ENCODE data around the gene VWA8. TPM values are rescaled to one million over a fixed set of nuclear protein-coding genes. Genes with fewer than 3 reads are reported as not detected.
"Not testable (repeated sequence)": the region's sequence is repeated elsewhere in the genome, so short reads cannot be mapped to it uniquely, and the experiment has no call there.

Gene VWA8
- total RNA-seq, 1 donor from 2014 or later: 6.8 TPM

DNA sequence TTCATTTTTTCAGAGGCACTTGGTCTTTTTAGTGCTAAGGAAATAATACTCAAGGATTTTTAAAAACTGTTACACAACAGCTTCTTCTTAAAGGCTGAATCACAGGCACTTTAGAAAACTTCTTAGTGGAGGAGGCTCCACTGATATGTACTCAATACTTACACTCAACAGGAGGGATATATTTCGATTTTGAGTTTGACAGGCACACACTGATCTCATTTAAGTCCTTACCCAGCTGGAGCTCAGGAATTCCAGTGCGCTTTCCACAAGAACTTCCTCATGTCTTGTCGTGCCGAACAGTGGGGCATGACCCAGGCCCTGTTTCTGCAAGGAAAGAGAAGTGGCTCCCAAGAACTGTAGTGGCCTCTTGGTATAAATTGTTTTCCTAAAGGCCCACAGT lies 399.7 kb downstream of the VWA8 start:
- DNase-seq (ENCODE audit: low read depth in 2 of 2): no peak

GRCh38 chr13:41558781-41559560 lies 401.9 kb downstream of the VWA8 start:
- DNase-seq (ENCODE audit: low read depth in 2 of 2): no peak

- DNase-seq (ENCODE audit: low read depth in 2 of 2): no peak
Observed at GRCh38 chr13:41557719-41558118, 403.2 kb downstream of the VWA8 start.

DNA sequence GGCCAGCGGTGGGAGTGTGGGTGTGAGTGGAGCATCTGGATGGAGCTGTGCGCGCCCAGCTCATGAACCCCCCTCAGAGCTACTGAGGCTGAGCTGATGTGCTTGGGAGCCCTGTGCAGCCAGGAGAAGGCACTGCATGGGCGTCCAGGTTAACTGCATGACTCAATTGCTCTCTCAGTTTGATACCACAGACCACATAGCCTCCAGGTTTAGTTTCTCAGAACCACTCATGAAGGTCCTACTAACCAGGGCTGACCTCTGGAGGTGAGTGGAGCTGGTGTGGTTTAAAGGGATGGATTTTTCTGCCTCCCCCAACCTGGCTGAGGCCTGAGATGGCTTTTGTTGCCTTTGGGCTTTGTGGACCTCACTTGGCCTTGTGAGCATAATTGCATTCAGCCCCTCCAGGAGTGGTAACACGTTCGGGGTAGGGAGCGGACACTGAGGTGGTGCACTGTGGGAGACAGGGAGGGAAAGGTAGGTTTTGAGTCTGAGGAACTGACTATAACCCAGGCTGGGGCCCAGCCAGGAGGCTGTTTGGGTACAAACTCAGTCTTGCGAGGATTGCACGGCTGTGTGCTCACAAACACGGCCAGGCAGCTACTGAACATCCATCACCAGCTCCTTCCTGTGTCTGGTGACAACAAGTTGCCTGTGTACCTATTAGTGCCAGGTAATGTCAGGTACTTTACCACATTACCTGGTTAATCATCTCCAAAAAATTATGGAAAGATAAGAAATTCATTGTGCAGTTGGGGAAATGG lies 406.1 kb downstream of the VWA8 start:
- no peak for DNase-seq (ENCODE audit: low read depth in 2 of 2)

GRCh38 chr13:41554180-41554579 lies 406.7 kb downstream of the VWA8 start:
- no peak for DNase-seq (ENCODE audit: low read depth in 2 of 2)

GRCh38 chr13:41552031-41552430 lies 408.9 kb downstream of the VWA8 start:
- no peak for DNase-seq (ENCODE audit: low read depth in 2 of 2)

DNA sequence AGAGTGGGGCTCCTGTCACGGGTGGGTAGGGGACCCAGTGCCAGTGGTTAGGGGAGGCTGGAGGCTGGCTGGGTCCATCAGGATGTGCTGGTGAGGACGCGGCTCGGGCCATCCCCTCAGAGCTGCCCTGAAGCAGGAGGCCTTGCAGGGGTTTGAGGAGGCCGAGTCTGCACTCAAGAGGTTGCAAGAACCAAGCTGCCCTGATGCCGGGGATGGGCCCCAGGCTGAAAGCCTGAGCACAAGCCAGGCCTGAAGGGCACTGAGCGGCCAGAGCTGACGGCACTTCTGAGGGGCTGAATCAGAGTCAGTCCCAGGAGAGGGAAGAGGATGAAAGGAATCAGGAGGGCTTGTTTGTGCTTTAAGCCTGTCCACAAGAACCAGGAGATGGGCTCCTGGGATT lies 410.6 kb downstream of the VWA8 start:
- DNase-seq (ENCODE audit: low read depth in 2 of 2): no peak

- DNase-seq (ENCODE audit: low read depth in 2 of 2): no peak
Observed at GRCh38 chr13:41549491-41549890, 411.4 kb downstream of the VWA8 start.

DNA sequence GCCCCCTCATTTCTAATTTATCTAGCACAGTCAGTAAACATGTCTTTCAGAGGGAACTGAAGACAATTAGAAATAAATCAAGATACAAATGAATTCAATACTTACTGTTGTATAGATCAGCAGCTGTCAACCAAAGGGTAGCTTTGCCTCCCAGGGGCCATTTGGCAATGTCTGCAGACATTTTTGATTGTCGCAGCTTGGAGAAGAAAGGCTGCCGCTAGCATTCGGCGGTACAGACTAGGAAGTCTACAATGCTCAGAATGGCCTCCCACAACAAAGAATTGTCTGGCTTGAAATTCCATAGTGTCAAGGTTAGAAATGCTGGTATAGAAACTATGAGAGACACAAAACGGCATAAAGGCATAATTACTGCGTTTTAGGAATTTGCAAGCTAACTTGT lies 412.0 kb downstream of the VWA8 start:
- no peak for DNase-seq (ENCODE audit: low read depth in 2 of 2)

DNA sequence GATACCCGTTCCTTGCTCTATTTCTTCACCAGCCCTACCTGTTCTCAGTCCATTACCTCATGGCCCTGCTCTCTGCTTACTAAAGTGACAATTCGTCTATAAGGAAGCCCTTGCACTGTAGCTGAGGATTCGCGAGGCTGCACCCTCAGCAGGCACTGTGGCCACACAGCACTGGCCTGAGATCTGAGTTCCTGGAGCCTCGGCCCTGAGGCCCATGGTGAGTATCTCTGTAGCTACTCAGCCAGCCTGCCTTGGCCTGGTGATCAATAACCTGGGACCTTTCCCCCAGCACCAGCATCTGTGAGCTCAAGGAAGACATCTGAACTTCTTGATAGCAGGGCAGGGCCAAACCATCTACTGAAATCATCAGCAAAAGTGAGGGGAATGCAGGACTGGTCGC lies 412.9 kb downstream of the VWA8 start:
- no peak for DNase-seq (ENCODE audit: low read depth in 2 of 2)

GRCh38 chr13:41547251-41548000 lies 413.5 kb downstream of the VWA8 start:
- no peak for DNase-seq (ENCODE audit: low read depth in 2 of 2)

- no peak for DNase-seq (ENCODE audit: low read depth in 2 of 2)
Observed at GRCh38 chr13:41546372-41547190, 414.3 kb downstream of the VWA8 start.

- DNase-seq (ENCODE audit: low read depth in 2 of 2): no peak
Observed at GRCh38 chr13:41545432-41545707, 415.5 kb downstream of the VWA8 start.

DNA sequence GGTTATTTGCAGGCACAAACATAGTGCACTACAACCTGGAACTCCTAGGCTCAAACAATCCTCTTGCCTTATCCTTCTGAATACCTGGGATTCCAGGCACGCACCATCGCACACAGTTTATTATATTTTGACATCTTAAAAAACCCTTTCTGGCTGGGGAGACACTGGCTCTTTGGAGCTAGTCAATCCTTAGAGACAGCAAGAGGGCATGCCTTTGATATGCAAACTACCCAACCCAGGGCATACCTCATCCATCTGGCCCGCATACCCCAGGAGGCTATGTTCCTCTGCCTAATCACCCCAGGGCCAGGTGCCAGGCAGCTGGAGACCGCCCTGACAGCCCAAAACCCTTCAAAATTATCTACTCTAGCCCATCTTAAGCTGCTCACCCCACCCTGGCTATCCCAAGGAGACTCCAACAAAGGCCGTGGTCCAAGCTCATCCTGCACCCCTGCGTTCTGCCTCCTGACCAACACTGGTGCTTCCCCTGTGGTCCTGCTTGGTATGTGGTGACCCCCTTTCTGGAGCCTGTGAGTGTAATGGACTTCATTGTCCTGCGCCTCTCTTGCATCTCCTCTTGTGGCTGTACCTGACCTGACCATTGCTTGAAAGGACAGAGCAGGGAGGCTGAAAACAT lies 417.1 kb downstream of the VWA8 start:
- DNase-seq (ENCODE audit: low read depth in 2 of 2): no peak

DNA sequence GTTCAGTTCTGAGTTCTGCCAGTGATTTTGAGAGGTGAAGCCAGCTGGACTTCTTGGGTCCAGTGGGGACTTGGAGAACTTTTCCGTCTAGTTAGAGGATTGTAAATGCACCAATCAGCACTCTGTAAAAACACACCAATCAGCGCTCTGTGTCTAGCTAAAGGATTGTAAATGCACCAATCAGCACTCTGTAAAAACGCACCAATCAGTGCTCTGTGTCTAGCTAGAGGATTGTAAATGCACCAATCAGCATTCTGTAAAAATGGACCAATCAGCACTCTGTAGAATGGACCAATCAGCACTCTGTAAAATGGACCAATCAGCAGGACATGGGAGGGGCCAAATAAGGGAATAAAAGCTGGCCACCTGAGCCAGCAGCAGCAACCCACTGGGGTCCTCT lies 418.1 kb downstream of the VWA8 start:
- DNase-seq (ENCODE audit: low read depth in 2 of 2): not testable (repeated sequence)

GRCh38 chr13:41542281-41542680 lies 418.6 kb downstream of the VWA8 start:
- no peak for DNase-seq (ENCODE audit: low read depth in 2 of 2)

DNA sequence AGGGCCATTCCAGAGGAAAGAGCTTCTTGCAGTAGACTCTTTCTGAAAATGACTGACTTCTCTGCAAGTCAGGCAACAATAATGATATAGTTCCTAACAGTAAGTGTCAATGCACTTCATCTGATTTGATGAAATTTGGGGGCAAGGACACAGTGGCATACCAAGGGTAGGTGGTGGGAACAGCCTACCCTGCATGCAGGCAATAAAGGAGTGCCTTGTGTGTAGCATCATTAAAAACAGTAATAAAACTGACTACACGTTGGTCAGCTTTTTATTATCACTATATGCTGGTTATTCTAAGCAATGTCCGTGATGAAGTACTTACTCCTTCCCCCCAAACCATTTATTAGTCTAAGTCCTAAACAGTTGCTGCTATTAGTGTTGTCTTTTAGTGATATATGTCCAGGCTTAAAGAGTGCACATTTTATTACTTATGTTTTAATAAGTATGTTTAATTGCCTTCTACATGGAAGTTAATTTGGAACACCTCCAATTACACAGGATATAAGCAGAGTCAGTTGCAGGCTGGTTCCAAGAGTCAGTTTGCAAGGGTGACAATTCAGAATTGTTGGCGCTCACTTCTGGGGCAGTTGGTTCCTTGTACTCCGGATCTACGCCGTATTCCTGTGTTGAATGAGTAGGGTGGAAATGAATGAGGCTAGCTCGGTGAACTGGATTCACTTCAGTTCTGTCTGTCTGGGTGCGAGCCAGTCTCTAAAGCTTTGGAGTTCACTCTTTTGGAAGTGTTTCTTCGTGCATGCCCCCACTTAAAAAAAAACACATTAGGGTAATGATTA lies 419.6 kb downstream of the VWA8 start:
- no peak for DNase-seq (ENCODE audit: low read depth in 2 of 2)

GRCh38 chr13:41540240-41540639 lies 420.7 kb downstream of the VWA8 start:
- not testable (repeated sequence) for DNase-seq (ENCODE audit: low read depth in 2 of 2)

- DNase-seq (ENCODE audit: low read depth in 2 of 2): no peak
Observed at GRCh38 chr13:41533266-41534052, 427.4 kb downstream of the VWA8 start.

GRCh38 chr13:41528021-41528420 lies 432.9 kb downstream of the VWA8 start:
- DNase-seq (ENCODE audit: low read depth in 2 of 2): no peak
